Measurements from ENCODE around the gene APBB3.

Gene APBB3

DNA sequence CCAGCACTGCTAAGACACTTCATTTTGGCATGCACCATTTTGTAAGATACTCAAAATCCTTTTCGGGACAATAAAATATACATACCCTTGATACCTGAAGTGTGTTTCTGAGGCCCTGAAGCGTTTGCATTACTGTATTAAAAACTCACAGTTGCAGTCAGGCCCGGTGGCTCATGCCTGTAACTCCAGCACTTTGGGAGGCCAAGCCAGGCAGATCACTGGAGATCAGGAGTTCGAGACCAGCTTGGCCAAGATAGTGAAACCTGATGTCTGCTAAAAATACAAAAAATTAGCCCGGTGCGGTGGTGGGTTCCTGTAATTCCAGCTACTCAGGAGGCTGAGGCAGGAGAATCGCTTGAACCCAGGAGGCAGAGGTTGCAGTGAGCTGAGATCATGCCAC, 19.4 kb downstream of the APBB3 start:
- no peaks in the 10 kb centered on the region for H3K79me2 ChIP-seq (ENCODE audit: insufficient read depth, low read length)
- no peak overlapping the region for H3K27ac ChIP-seq (ENCODE audit: low read length)
- no peak overlapping the region for H2AFZ ChIP-seq (ENCODE audit: low read depth, low read length)
- peaks cover 60% of the 10 kb centered on the region for H3K36me3 ChIP-seq (ENCODE audit: insufficient read depth, low read length)
- no peak overlapping the region for H3K9ac ChIP-seq (ENCODE audit: low read depth, low read length)
- no peak overlapping the region for H3K4me2 ChIP-seq (ENCODE audit: insufficient read depth, low read length)
- peaks cover 33% of the 10 kb centered on the region for H3K4me1 ChIP-seq (ENCODE audit: insufficient read depth, low read length)
- H3K27me3 ChIP-seq (ENCODE audit: insufficient read depth, low read length, poor library complexity) = no peaks in the 10 kb centered on the region
- peaks cover 4% of the 10 kb centered on the region; the same call in 1 of the 2 replicates for H4K20me1 ChIP-seq (ENCODE audit: insufficient read depth, low read length)
- no peak overlapping the region for H3K4me3 ChIP-seq (ENCODE audit: low read depth in 1 of 2, low read length in 2 of 2)
- TF ChIP-seq EZH2 (IDR thresholded peaks at IDR 0.05; ENCODE audit: borderline replicate concordance, low read depth, low read length, severe bottlenecking) (no peak), CTCF (IDR thresholded peaks at IDR 0.05; ENCODE audit: borderline replicate concordance, extremely low read depth, low read length, poor library complexity, severe bottlenecking) (no peak)
- H3K9me3 ChIP-seq (ENCODE audit: insufficient read depth, low read length, severe bottlenecking) = no peaks in the 10 kb centered on the region
- ATAC-seq (ENCODE audit: insufficient read depth, low read depth) = no peak
- DNase-seq = no peak

GRCh38 chr5:140542972-140543371, 21.4 kb downstream of the APBB3 start:
- Histone ChIP-seq H3K27ac (ENCODE audit: low read length) (no peak overlapping the region), H3K36me3 (ENCODE audit: insufficient read depth, low read length) (peaks cover 65% of the 10 kb centered on the region), H3K27me3 (ENCODE audit: insufficient read depth, low read length, poor library complexity) (no peaks in the 10 kb centered on the region), H3K4me3 (ENCODE audit: low read depth in 1 of 2, low read length in 2 of 2) (no peak overlapping the region), H3K4me1 (ENCODE audit: insufficient read depth, low read length) (peaks cover 13% of the 10 kb centered on the region), H3K4me2 (ENCODE audit: insufficient read depth, low read length) (no peak overlapping the region), H3K9ac (ENCODE audit: low read depth, low read length) (no peak overlapping the region), H3K79me2 (ENCODE audit: insufficient read depth, low read length) (no peaks in the 10 kb centered on the region), H2AFZ (ENCODE audit: low read depth, low read length) (no peak overlapping the region), H4K20me1 (ENCODE audit: insufficient read depth, low read length) (no peaks in the 10 kb centered on the region), H3K9me3 (ENCODE audit: insufficient read depth, low read length, severe bottlenecking) (no peaks in the 10 kb centered on the region)
- TF ChIP-seq CTCF (IDR thresholded peaks at IDR 0.05; ENCODE audit: borderline replicate concordance, extremely low read depth, low read length, poor library complexity, severe bottlenecking) = no peak
- ATAC-seq (ENCODE audit: insufficient read depth, low read depth) = no peak
- no peak for DNase-seq

DNA sequence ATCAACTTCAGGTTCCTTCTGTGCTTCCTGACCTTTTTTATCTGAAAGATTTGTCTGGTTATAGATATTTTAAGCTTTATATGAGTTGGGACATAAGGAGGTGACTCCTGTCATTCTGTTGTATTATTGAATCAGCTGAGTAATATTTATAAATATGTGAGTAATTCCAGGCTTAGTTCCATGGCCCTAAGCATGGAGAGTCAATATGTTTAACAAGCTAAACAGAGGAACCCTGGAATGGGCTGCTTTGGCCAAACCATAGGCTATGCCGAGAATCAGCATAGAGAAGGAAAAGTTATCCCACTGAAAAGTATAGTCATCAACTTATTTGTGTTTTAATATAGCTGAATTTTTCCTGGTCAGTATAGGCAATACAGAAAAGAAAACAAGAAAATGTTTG, 24.2 kb downstream of the APBB3 start:
- Histone ChIP-seq H4K20me1 (ENCODE audit: insufficient read depth, low read length) (no peaks in the 10 kb centered on the region), H2AFZ (ENCODE audit: low read depth, low read length) (no peak overlapping the region), H3K9me3 (ENCODE audit: insufficient read depth, low read length, severe bottlenecking) (no peaks in the 10 kb centered on the region), H3K27ac (ENCODE audit: low read length) (no peak overlapping the region), H3K36me3 (ENCODE audit: insufficient read depth, low read length) (peaks cover 84% of the 10 kb centered on the region), H3K4me1 (ENCODE audit: insufficient read depth, low read length) (no peaks in the 10 kb centered on the region), H3K4me2 (ENCODE audit: insufficient read depth, low read length) (no peak overlapping the region), H3K79me2 (ENCODE audit: insufficient read depth, low read length) (no peaks in the 10 kb centered on the region), H3K4me3 (ENCODE audit: low read depth in 1 of 2, low read length in 2 of 2) (no peak overlapping the region), H3K9ac (ENCODE audit: low read depth, low read length) (no peak overlapping the region), H3K27me3 (ENCODE audit: insufficient read depth, low read length, poor library complexity) (no peaks in the 10 kb centered on the region)
- TF ChIP-seq CTCF (IDR thresholded peaks at IDR 0.05; ENCODE audit: borderline replicate concordance, extremely low read depth, low read length, poor library complexity, severe bottlenecking) (no peak), EZH2 (IDR thresholded peaks at IDR 0.05; ENCODE audit: borderline replicate concordance, low read depth, low read length, severe bottlenecking) (no peak)
- no peak for DNase-seq
- no peak for ATAC-seq (ENCODE audit: insufficient read depth, low read depth)

- TF ChIP-seq CTCF (IDR thresholded peaks at IDR 0.05; ENCODE audit: borderline replicate concordance, extremely low read depth, low read length, poor library complexity, severe bottlenecking) (no peak), EZH2 (IDR thresholded peaks at IDR 0.05; ENCODE audit: borderline replicate concordance, low read depth, low read length, severe bottlenecking) (no peak)
- peaks cover 70% of the 10 kb centered on the region for H3K36me3 ChIP-seq (ENCODE audit: insufficient read depth, low read length)
- H3K4me3 ChIP-seq (ENCODE audit: low read depth in 1 of 2, low read length in 2 of 2) = no peak overlapping the region
- no peak overlapping the region for H3K9ac ChIP-seq (ENCODE audit: low read depth, low read length)
- H3K79me2 ChIP-seq (ENCODE audit: insufficient read depth, low read length) = no peaks in the 10 kb centered on the region; the same call in none of the 2 replicates
- no peaks in the 10 kb centered on the region for H3K27me3 ChIP-seq (ENCODE audit: insufficient read depth, low read length, poor library complexity)
- H3K9me3 ChIP-seq (ENCODE audit: insufficient read depth, low read length, severe bottlenecking) = no peaks in the 10 kb centered on the region
- DNase-seq (no peak), ATAC-seq (ENCODE audit: insufficient read depth, low read depth) (no peak)
- no peak overlapping the region for H3K4me2 ChIP-seq (ENCODE audit: insufficient read depth, low read length)
- no peak overlapping the region for H3K27ac ChIP-seq (ENCODE audit: low read length)
- H2AFZ ChIP-seq (ENCODE audit: low read depth, low read length) = no peak overlapping the region
- no peaks in the 10 kb centered on the region for H3K4me1 ChIP-seq (ENCODE audit: insufficient read depth, low read length)
- peaks cover 7% of the 10 kb centered on the region; the same call in 1 of the 2 replicates for H4K20me1 ChIP-seq (ENCODE audit: insufficient read depth, low read length)
Measured at GRCh38 chr5:140524003-140524402, 40.4 kb downstream of the APBB3 start.
